Caco-2 (cell line): ENCODE data around the gene RAB24. TPM values are rescaled to one million over a fixed set of nuclear protein-coding genes. Genes with fewer than 3 reads are reported as not detected.

Experiments used
- BruUV-seq: library from RNA; stranded (reverse); fragments of 400-500 nt; replicated peaks from 2 replicates; lab custom pipeline; 2021; lab: Mats Ljungman, UMichigan
- CTCF ChIA-PET: fragments of 300-600 bp; sonication (Branson Sonifier 250); formaldehyde crosslinking; loops from one replicate; lab custom pipeline; 2022; ENCODE audit warnings: antibody characterized with exemption; lab: Charles Lee
- POLR2A ChIA-PET: fragments of 300-600 bp; sonication (Branson Sonifier 250); formaldehyde crosslinking; loops from one replicate; lab custom pipeline; 2022; ENCODE audit warnings: antibody characterized with exemption; lab: Charles Lee
- DNase-seq, 2 experiments: peaks; one replicate each; pipeline versions ENCODE4 v3.0.0 to v3.0.0-alpha.2; 2020 to 2022
- H3K27me3 ChIP-seq: replicated peaks from 2 replicates; pipeline ENCODE4 v1.6.0; 2011; ENCODE audit warnings: low read length; ENCODE audit not compliant: control insufficient read depth, insufficient read depth
- H3K36me3 ChIP-seq: 2 replicates; pipeline ENCODE4 v1.5.1; 2011; ENCODE audit warnings: low read length; ENCODE audit not compliant: control insufficient read depth, insufficient read depth
- H3K4me1 ChIP-seq: fragments of 250-450 bp; sonication (Bioruptor Pico); 2 replicates; pipeline ENCODE4 v1.5.1; 2020; ENCODE audit warnings: mild to moderate bottlenecking
- H3K4me3 ChIP-seq: 2 replicates; pipeline ENCODE4 v1.5.1; 2011; ENCODE audit warnings: low read depth, mild to moderate bottlenecking, control low read depth, low read length
- H3K9me3 ChIP-seq: fragments of 250-450 bp; sonication (Bioruptor Pico); 2 replicates; pipeline ENCODE4 v1.5.1; 2020; ENCODE audit warnings: mild to moderate bottlenecking, moderate library complexity
- H3K27ac Mint-ChIP-seq: one replicate; pipeline ENCODE4 v1.8.0; 2022; ENCODE audit warnings: mixed read lengths; ENCODE audit not compliant: unreplicated experiment
- H3K27me3 Mint-ChIP-seq: one replicate; pipeline ENCODE4 v1.8.0; 2022; ENCODE audit warnings: mixed read lengths; ENCODE audit not compliant: insufficient read depth, unreplicated experiment
- H3K36me3 Mint-ChIP-seq: one replicate; pipeline ENCODE4 v1.8.0; 2022; ENCODE audit warnings: mild to moderate bottlenecking, mixed read lengths; ENCODE audit not compliant: insufficient read depth, unreplicated experiment
- H3K4me1 Mint-ChIP-seq: one replicate; pipeline ENCODE4 v1.8.0; 2022; ENCODE audit warnings: low read depth, mixed read lengths; ENCODE audit not compliant: unreplicated experiment
- H3K4me3 Mint-ChIP-seq: one replicate; pipeline ENCODE4 v1.8.0; 2022; ENCODE audit warnings: mild to moderate bottlenecking, moderate library complexity, mixed read lengths; ENCODE audit not compliant: unreplicated experiment
- H3K9me3 Mint-ChIP-seq: one replicate; pipeline ENCODE4 v1.8.0; 2022; ENCODE audit warnings: mixed read lengths; ENCODE audit not compliant: unreplicated experiment
- intact Hi-C: fragments of 100-400 bp; cut with micrococcal nuclease; formaldehyde crosslinking; loops from one replicate; pipeline ENCODE4 v1.10.0; 2022; ENCODE audit not compliant: unreplicated experiment
- total RNA-seq: library from RNA; stranded (reverse); gene quantifications from 2 replicates; pipeline ENCODE4 v1.2.3, GENCODE V29; 2022
- TF ChIP-seq, protein P1 (sequence below), 2 experiments: fragments of 200-600 bp in 1 of 2; IDR thresholded peaks; 1 replicate in 1 of 2; 2 replicates in 1 of 2; pipeline versions ENCODE4 v1.5.1 to v1.8.0; 2011 to 2022; ENCODE audit warnings: antibody characterized with exemption in 1 of 2, control low read depth in 1 of 2, inconsistent platforms in 1 of 2, low read depth in 1 of 2, low read length in 1 of 2, mild to moderate bottlenecking in 1 of 2, moderate library complexity in 1 of 2; ENCODE audit not compliant: insufficient read depth in 1 of 2, severe bottlenecking in 1 of 2, unreplicated experiment in 1 of 2

RAB24 gene
- total RNA-seq, 1 experiment from 2014 or later: 29.9 TPM

- Histone ChIP-seq H3K36me3 (no peaks in the 10 kb centered on the region; the same call in 1 of the 2 replicates), H3K4me1 (peaks cover 13% of the 10 kb centered on the region), H3K4me3 (no peak overlapping the region), H3K9me3 (no peaks in the 10 kb centered on the region), H3K27me3 (no peaks in the 10 kb centered on the region)
- Mint-ChIP-seq H3K36me3 (peaks cover 75% of the 10 kb centered on the region), H3K27me3 (no peaks in the 10 kb centered on the region), H3K4me3 (no peak overlapping the region), H3K4me1 (peaks cover 13% of the 10 kb centered on the region), H3K9me3 (no peaks in the 10 kb centered on the region), H3K27ac (no peak overlapping the region)
- no peak for DNase-seq
- no TSS peak for BruUV-seq
- ChIA-PET CTCF (no interaction called here), POLR2A (no interaction called here)
- intact Hi-C loops: no loop called here
- TF ChIP-seq, protein P1, sequence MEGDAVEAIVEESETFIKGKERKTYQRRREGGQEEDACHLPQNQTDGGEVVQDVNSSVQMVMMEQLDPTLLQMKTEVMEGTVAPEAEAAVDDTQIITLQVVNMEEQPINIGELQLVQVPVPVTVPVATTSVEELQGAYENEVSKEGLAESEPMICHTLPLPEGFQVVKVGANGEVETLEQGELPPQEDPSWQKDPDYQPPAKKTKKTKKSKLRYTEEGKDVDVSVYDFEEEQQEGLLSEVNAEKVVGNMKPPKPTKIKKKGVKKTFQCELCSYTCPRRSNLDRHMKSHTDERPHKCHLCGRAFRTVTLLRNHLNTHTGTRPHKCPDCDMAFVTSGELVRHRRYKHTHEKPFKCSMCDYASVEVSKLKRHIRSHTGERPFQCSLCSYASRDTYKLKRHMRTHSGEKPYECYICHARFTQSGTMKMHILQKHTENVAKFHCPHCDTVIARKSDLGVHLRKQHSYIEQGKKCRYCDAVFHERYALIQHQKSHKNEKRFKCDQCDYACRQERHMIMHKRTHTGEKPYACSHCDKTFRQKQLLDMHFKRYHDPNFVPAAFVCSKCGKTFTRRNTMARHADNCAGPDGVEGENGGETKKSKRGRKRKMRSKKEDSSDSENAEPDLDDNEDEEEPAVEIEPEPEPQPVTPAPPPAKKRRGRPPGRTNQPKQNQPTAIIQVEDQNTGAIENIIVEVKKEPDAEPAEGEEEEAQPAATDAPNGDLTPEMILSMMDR (IDR thresholded peaks at IDR 0.05; ENCODE audit: insufficient read depth in 1 of 2, low read depth in 1 of 2, low read length in 1 of 2, severe bottlenecking in 1 of 2, unreplicated experiment in 1 of 2): no peak
Observed at GRCh38 chr5:177332031-177332895, 28.7 kb upstream of the RAB24 start.

DNA sequence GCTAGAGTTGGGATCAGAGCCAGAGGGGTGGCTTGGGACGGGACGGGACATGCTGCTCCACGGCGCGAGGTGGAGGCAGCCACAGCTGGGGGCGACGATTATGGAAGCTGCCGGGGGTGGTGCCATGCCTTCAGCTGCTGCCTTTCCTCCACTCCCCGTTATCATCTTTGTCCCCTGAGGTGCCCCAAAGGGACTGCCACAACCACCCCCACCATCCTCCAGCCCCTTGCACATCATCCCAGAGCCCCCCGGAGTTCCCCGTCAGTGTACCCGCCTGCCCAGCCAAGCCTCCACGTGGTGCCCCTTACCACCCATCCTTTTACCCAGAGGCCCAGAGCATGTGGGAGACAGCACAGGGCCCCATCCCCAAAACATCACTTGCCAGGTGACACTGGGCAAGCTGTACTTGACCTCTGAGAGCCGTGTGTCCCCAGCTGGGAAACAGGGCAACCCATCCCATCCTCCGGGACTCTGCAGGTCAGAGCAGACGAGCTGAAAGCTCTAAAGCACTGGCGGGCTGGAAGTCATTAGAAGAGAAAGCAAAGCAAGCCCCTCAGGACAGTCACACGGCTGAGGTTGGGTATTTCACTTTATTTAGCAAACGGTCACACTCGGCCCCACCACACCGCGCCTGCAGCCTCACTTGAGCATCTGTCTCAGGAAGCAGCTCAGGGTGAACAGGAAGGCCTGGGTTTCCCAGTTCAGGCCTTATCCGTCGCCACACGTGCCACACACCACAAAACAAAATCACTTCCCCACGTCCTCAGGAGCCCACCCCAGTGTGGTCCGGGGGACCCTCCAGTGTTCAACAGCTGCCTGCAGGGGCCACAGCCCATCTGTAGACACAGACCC is 27.7 kb upstream of the RAB24 start:
- Histone ChIP-seq H3K27me3 (no peaks in the 10 kb centered on the region), H3K4me3 (no peak overlapping the region), H3K4me1 (peaks cover 20% of the 10 kb centered on the region), H3K36me3 (no peaks in the 10 kb centered on the region; the same call in 1 of the 2 replicates), H3K9me3 (no peaks in the 10 kb centered on the region)
- TF ChIP-seq, protein P1 (IDR thresholded peaks at IDR 0.05; ENCODE audit: insufficient read depth in 1 of 2, low read depth in 1 of 2, low read length in 1 of 2, severe bottlenecking in 1 of 2, unreplicated experiment in 1 of 2): no peak
- ChIA-PET POLR2A (interaction anchor here (0.5 to 0.6 kb wide), 2 partner anchors 66 to 335 kb away, joined by 3 read pairs; no protein-coding TSS in a partner anchor), CTCF (interaction anchor here (0.6 kb wide), 1 partner anchor 38 kb away, joined by 3 read pairs; no protein-coding TSS in a partner anchor)
- H3K4me1 Mint-ChIP-seq: peaks cover 17% of the 10 kb centered on the region
- H3K9me3 Mint-ChIP-seq: peaks cover 8% of the 10 kb centered on the region
- no peak overlapping the region for H3K4me3 Mint-ChIP-seq
- intact Hi-C loops: no loop called here
- BruUV-seq: no TSS peak
- H3K27ac Mint-ChIP-seq: no peak overlapping the region
- no peaks in the 10 kb centered on the region for H3K27me3 Mint-ChIP-seq
- peaks cover 75% of the 10 kb centered on the region for H3K36me3 Mint-ChIP-seq
- no peak for DNase-seq

- H3K4me1 ChIP-seq: peaks cover 33% of the 10 kb centered on the region
- Mint-ChIP-seq H3K4me3 (no peak overlapping the region), H3K9me3 (peaks cover 9% of the 10 kb centered on the region), H3K36me3 (peaks cover 71% of the 10 kb centered on the region), H3K4me1 (peaks cover 27% of the 10 kb centered on the region), H3K27me3 (no peaks in the 10 kb centered on the region), H3K27ac (peak overlapping the region; percentile 21)
- no peaks in the 10 kb centered on the region; the same call in 1 of the 2 replicates for H3K36me3 ChIP-seq
- BruUV-seq: no TSS peak
- no peaks in the 10 kb centered on the region for H3K27me3 ChIP-seq
- no peaks in the 10 kb centered on the region for H3K9me3 ChIP-seq
- no peak overlapping the region for H3K4me3 ChIP-seq
- intact Hi-C loops: no loop called here
- no peak for DNase-seq
- TF ChIP-seq, protein P1 (IDR thresholded peaks at IDR 0.05; ENCODE audit: insufficient read depth in 1 of 2, low read depth in 1 of 2, low read length in 1 of 2, severe bottlenecking in 1 of 2, unreplicated experiment in 1 of 2): no peak
- CTCF ChIA-PET: no interaction called here
- POLR2A ChIA-PET: no interaction called here
Observed at GRCh38 chr5:177329883-177330282, 26.4 kb upstream of the RAB24 start.
